B cell (primary cell): ENCODE data around the gene FLII. TPM values are rescaled to one million over a fixed set of nuclear protein-coding genes. Genes with fewer than 3 reads are reported as not detected.

Source experiments
- ATAC-seq: fragments of 200-7000 bp; cut with Tn5 transposase; one replicate; pipeline ENCODE4 v1.10.0; 2021; ENCODE audit warnings: low read depth, mild to moderate bottlenecking, moderate number of reproducible peaks, moderate library complexity
- CTCF ChIA-PET: fragments of 350-600 bp; sonication (Branson Sonifier 250); formaldehyde crosslinking; loops from one replicate; lab custom pipeline; 2021; ENCODE audit warnings: antibody characterized with exemption, inconsistent platforms; lab: Charles Lee
- POLR2A ChIA-PET: fragments of 350-600 bp; sonication (Branson Sonifier 250); formaldehyde crosslinking; loops from one replicate; lab custom pipeline; 2021; ENCODE audit warnings: antibody characterized with exemption; lab: Charles Lee
- DNase-seq: peaks from one replicate; pipeline ENCODE4 v3.0.0; 2013
- H2AFZ ChIP-seq: 2 replicates; pipeline ENCODE4 v1.6.1; 2012; ENCODE audit warnings: mild to moderate bottlenecking, low read depth, low read length; ENCODE audit not compliant: insufficient read depth, poor library complexity, severe bottlenecking
- H3K27ac ChIP-seq, 2 donors: 1 replicate in 1 of 2; 2 replicates in 1 of 2; pipeline ENCODE4 v1.5.1; 2012 to 2013; ENCODE audit warnings: low read length in 2 of 2, mild to moderate bottlenecking in 2 of 2, moderate library complexity in 1 of 2
- H3K27me3 ChIP-seq, 4 experiments: fragments of 200-600 bp in 1 of 4; sonication (generic) in 1 of 4; replicated peaks in 1 of 4; 1 replicate in 2 of 4; 2 replicates in 2 of 4; pipeline versions ENCODE4 v1.6.1 to v1.7.0; 2013 to 2016; ENCODE audit warnings: low read length in 3 of 4, mild to moderate bottlenecking in 2 of 4, mixed read lengths in 1 of 4, moderate library complexity in 1 of 4; ENCODE audit not compliant: insufficient read depth in 4 of 4, control insufficient read depth in 3 of 4; ENCODE audit errors: control extremely low read depth in 1 of 4
- H3K36me3 ChIP-seq, 2 experiments: replicated peaks in 1 of 2; 1 replicate in 1 of 2; 2 replicates in 1 of 2; pipeline versions ENCODE4 v1.6.1 to v1.7.1; 2013; ENCODE audit warnings: low read length in 1 of 2; ENCODE audit not compliant: insufficient read depth in 2 of 2, control insufficient read depth in 1 of 2; ENCODE audit errors: control extremely low read depth in 1 of 2, extremely low read depth in 1 of 2
- H3K4me1 ChIP-seq, 2 donors: fragments of 200-600 bp in 1 of 2; sonication (generic) in 1 of 2; 1 replicate in 1 of 2; 2 replicates in 1 of 2; pipeline versions ENCODE4 v1.5.1 to v1.6.1; 2013 to 2017; ENCODE audit warnings: low read length in 2 of 2; ENCODE audit not compliant: control insufficient read depth in 2 of 2, insufficient read depth in 2 of 2
- H3K4me2 ChIP-seq: replicated peaks from 2 replicates; pipeline ENCODE3; 2012; ENCODE audit warnings: mild to moderate bottlenecking, low read depth, low read length; ENCODE audit not compliant: poor library complexity, severe bottlenecking
- H3K4me3 ChIP-seq, 5 experiments: fragments of 200-600 bp in 1 of 5; sonication (generic) in 1 of 5; 1 replicate in 3 of 5; 2 replicates in 2 of 5; pipeline versions ENCODE4 v1.5.1 to v1.7.0; 2011 to 2016; ENCODE audit warnings: low read length in 4 of 5, mild to moderate bottlenecking in 4 of 5, low read depth in 2 of 5, control low read depth in 1 of 5, moderate library complexity in 1 of 5; ENCODE audit not compliant: insufficient read depth in 1 of 5; ENCODE audit errors: control extremely low read depth in 1 of 5, extremely low read depth in 1 of 5
- H3K79me2 ChIP-seq: fragments of 200-600 bp; sonication (generic); one replicate; pipeline ENCODE4 v1.6.0; 2016; ENCODE audit warnings: low read length; ENCODE audit not compliant: control insufficient read depth, insufficient read depth
- H3K9ac ChIP-seq: fragments of 200-600 bp; sonication (generic); 2 replicates; pipeline ENCODE4 v1.6.1; 2017; ENCODE audit warnings: mild to moderate bottlenecking, low read length, moderate library complexity
- H3K9me3 ChIP-seq, 3 donors: one replicate each; pipeline versions ENCODE4 v1.6.1 to v1.7.1; 2013; ENCODE audit warnings: low read length in 2 of 3; ENCODE audit not compliant: control insufficient read depth in 2 of 3, insufficient read depth in 1 of 3; ENCODE audit errors: control extremely low read depth in 1 of 3
- H4K20me1 ChIP-seq: 2 replicates; pipeline ENCODE4 v1.6.0; 2012; ENCODE audit warnings: mild to moderate bottlenecking, low read length; ENCODE audit not compliant: insufficient read depth, control insufficient read depth, poor library complexity, severe bottlenecking
- H3K27ac Mint-ChIP-seq: one replicate; pipeline ENCODE4 v1.8.0; 2021; ENCODE audit warnings: mixed read lengths
- H3K27me3 Mint-ChIP-seq: one replicate; pipeline ENCODE4 v1.8.0; 2021; ENCODE audit warnings: mixed read lengths
- H3K4me1 Mint-ChIP-seq: one replicate; pipeline ENCODE4 v1.8.0; 2021; ENCODE audit warnings: mixed read lengths
- H3K4me3 Mint-ChIP-seq: one replicate; pipeline ENCODE4 v1.8.0; 2021; ENCODE audit warnings: mixed read lengths
- H3K9me3 Mint-ChIP-seq: one replicate; pipeline ENCODE4 v1.8.0; 2022; ENCODE audit warnings: mixed read lengths; ENCODE audit not compliant: insufficient read depth
- CTCF ChIP-seq: fragments of 200-600 bp; IDR thresholded peaks from one replicate; pipeline ENCODE4 v1.8.0; 2022; ENCODE audit warnings: antibody characterized with exemption, mild to moderate bottlenecking
- EZH2 ChIP-seq: IDR thresholded peaks from 2 replicates; pipeline ENCODE4 v1.6.1; 2012; ENCODE audit warnings: borderline replicate concordance, low read depth, mild to moderate bottlenecking, moderate library complexity, low read length; ENCODE audit not compliant: insufficient read depth, poor library complexity, severe bottlenecking
- WGBS: methylation state at CpG from one replicate; pipeline ENCODE4 v1.1.5; 2013; ENCODE audit warnings: missing lambda C conversion rate; ENCODE audit not compliant: insufficient coverage; 5-methylcytosine and 5-hydroxymethylcytosine counted together
- intact Hi-C: fragments of 100-400 bp; cut with micrococcal nuclease; formaldehyde crosslinking; loops from one replicate; pipeline ENCODE4 v1.10.0; 2022
- polyA plus RNA-seq: library from polyadenylated mRNA; depleted of rRNA; stranded (reverse); fragments of >200 nt; gene quantifications from 2 replicates; pipeline ENCODE4 v1.2.3, GENCODE V29; 2012
- total RNA-seq, 2 donors: library from RNA; stranded (reverse); fragments of 120-200 nt in 1 of 2; gene quantifications; 1 replicate in 1 of 2; 2 replicates in 1 of 2; pipeline versions ENCODE4 v1.2.3 to v1.2.4, GENCODE V29; 2013 to 2022

FLII gene
- total and polyA plus RNA-seq, 2 donors (not counting 1 experiment from before 2014, with no cell fraction given), result 357 to 531 TPM

- Histone ChIP-seq H3K27ac (peak overlapping the region; percentile 84 to 89), H3K79me2 (peaks cover 60% of the 10 kb centered on the region), H3K27me3 (no peaks in the 10 kb centered on the region), H4K20me1 (peaks cover 36% of the 10 kb centered on the region), H3K9me3 (no peaks in the 10 kb centered on the region), H3K4me2 (peak overlapping the region; percentile 83), H3K9ac (peak overlapping the region; percentile 75), H2AFZ (peak overlapping the region; percentile 87), H3K4me1 (peaks cover 28 to 43% of the 10 kb centered on the region in 2 donors), H3K36me3 (peaks cover 0 to 31% of the 10 kb centered on the region in 2 experiments), H3K4me3 (peak overlapping the region in 4 of 5 experiments; percentile 75 to 88 (median 78))
- 74% methylated on average over 20 of the region's 22 CpGs for WGBS
- TF ChIP-seq CTCF (no peak), EZH2 (no peak)
- intact Hi-C loops, result loop anchor here (1.0 to 5.0 kb wide), 4 partner anchors 34 to 977 kb away; partner anchors contain the start of genes COPS3, LLGL1 and SMCR8
- Mint-ChIP-seq H3K27me3 (no peaks in the 10 kb centered on the region), H3K9me3 (no peaks in the 10 kb centered on the region), H3K4me1 (peaks cover 31% of the 10 kb centered on the region), H3K27ac (peak overlapping the region; percentile 87), H3K4me3 (peak overlapping the region; percentile 86)
- CTCF ChIA-PET, result no interaction called here
- POLR2A ChIA-PET, result interaction anchor here (0.7 to 1.0 kb wide), 3 partner anchors 34 to 55 kb away, joined by 3 to 4 read pairs (median 3); partner anchors contain the start of genes SMCR8 and TOP3A
- DNase-seq (no peak), ATAC-seq (no peak)
Observed at GRCh38 chr17:18259621-18260331, 1.2 kb upstream of the FLII start.

GRCh38 chr17:18257982-18258355 lies 569 bp downstream of the FLII start:
- TF ChIP-seq EZH2, result no peak
- TF ChIP-seq CTCF, result no peak
- Mint-ChIP-seq H3K27me3 (no peaks in the 10 kb centered on the region), H3K4me1 (peaks cover 31% of the 10 kb centered on the region), H3K9me3 (no peaks in the 10 kb centered on the region), H3K4me3 (peak overlapping the region; percentile 98), H3K27ac (peak overlapping the region; percentile 92)
- ChIA-PET POLR2A (no interaction called here), CTCF (interaction anchor here (0.6 kb wide), 1 partner anchor 14 kb away, joined by 3 read pairs; no protein-coding TSS in a partner anchor)
- Histone ChIP-seq H3K27ac (peak overlapping the region; percentile 65 to 86), H3K27me3 (no peaks in the 10 kb centered on the region), H2AFZ (peak overlapping the region; percentile 95), H3K9me3 (no peaks in the 10 kb centered on the region), H3K4me2 (peak overlapping the region; percentile 92), H3K79me2 (peaks cover 55% of the 10 kb centered on the region), H3K4me1 (peaks cover 28 to 43% of the 10 kb centered on the region in 2 donors), H3K4me3 (peak overlapping the region; percentile 41 to 99 (median 93)), H3K9ac (peak overlapping the region; percentile 91), H3K36me3 (peaks cover 0 to 33% of the 10 kb centered on the region in 2 experiments), H4K20me1 (peaks cover 45% of the 10 kb centered on the region)
- WGBS, result 0% methylated on average over 15 of the region's 16 CpGs
- DNase-seq (peak; percentile 64), ATAC-seq (peak; percentile 32)
- intact Hi-C loops, result loop anchor here (1.0 to 5.0 kb wide), 4 partner anchors 41 to 976 kb away; partner anchors contain the start of genes ALKBH5, COPS3 and SHMT1
